Measurements from ENCODE around the gene SMOC2.
"Not testable (repeated sequence)": the region's sequence is repeated elsewhere in the genome, so short reads cannot be mapped to it uniquely, and the experiment has no call there.

The SMOC2 gene

GRCh38 chr6:168546151-168546550, 105.2 kb downstream of the SMOC2 start:
- DNase-seq = no peak

DNA sequence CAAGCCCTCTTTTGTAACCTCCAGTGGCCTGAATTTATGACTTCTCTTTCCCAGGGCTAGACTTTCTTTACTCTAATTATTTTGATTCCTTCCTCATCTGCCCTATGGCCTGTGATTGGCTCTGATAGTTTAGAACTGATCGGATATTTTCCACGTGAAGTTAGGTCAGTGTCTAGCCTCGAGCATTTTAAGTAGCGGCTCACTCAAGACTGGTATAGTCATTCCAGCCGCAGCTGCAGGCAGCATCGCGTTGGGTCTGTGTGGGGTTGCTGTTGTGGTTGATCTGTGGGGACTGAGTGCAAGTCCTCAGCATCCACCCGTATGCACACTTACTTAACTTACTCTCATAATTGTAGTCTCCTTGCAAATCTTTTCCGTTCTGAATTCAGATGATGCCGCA, 105.7 kb downstream of the SMOC2 start:
- no peak for DNase-seq

- no peak for DNase-seq
These were observed 109.3 kb downstream of the SMOC2 start for GRCh38 chr6:168550326-168550725.

GRCh38 chr6:168554472-168554871, 113.5 kb downstream of the SMOC2 start:
- no peak for DNase-seq

DNA sequence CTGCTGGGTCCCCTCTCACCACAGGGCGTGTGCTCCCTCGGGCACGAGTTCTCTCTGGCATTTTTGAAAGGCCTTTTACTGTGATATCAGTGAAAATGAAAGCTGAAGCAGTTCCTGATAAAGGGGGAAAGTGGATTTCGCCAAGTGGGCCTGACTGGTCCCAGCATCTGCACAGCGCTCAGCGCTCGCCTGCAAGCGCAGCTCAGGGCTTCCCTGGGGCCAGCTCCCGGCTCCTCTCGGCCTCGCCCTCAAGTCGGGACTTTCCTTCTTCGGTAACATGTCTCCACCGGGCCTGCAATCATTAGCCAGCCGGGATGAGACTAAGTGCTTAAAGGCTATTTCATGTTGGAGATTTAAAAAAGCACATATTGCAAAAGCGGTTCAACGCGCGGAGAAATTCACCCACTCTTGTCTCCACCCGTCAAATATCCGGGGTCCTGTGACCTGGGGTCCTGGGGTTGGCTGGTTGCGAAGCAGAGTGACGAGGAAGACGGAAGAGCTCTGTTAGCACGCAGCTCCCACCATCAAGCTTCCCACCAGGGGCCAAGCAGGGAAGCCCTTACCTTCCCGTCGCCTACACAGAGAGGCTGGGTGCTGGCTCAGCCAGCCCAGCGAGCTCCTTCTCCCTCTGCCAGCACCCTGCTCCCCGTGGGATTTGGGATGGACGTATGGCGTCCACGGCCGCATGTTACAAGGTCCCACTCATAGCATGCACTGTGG, 114.1 kb downstream of the SMOC2 start:
- DNase-seq = no peak

GRCh38 chr6:168555618-168556273, 114.8 kb downstream of the SMOC2 start:
- no peak for DNase-seq

DNA sequence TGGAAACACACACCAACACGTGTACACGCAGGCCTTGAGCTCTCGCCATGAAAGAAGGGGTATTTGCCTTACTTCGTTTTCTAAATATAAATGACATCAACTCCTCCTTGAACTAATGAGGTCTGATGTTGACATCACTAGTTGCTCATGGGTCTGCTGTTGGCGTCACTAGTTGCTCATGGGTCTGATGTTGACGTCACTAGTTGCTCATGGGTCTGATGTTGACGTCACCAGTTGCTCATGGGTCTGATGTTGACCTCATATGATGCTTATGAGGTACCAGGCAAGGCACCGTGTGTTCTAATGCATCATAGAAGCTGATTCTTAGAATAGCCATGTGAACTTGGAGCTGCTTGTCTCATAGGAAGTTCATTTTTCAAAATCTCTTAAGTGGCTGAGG, 116.5 kb downstream of the SMOC2 start:
- DNase-seq = no peak

DNA sequence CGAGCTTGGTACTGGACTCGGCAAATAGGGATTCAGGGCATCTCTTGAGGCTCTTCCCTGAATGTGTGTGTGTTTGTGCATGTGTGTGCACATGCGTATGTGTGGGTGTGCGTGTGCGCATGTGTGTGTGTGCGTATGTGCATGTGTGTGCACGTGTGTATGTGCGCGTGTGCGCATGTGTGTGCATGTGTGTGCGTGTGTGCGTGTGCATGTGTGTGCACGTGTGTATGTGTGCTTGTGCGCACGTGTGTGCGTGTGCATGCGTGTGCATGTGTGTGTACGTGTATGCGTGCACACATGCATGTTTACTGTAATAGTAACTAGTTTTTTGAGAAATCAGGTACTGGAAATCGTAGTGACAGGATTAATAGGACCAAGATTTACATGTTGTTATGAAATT, 117.7 kb downstream of the SMOC2 start:
- DNase-seq = no peak

DNA sequence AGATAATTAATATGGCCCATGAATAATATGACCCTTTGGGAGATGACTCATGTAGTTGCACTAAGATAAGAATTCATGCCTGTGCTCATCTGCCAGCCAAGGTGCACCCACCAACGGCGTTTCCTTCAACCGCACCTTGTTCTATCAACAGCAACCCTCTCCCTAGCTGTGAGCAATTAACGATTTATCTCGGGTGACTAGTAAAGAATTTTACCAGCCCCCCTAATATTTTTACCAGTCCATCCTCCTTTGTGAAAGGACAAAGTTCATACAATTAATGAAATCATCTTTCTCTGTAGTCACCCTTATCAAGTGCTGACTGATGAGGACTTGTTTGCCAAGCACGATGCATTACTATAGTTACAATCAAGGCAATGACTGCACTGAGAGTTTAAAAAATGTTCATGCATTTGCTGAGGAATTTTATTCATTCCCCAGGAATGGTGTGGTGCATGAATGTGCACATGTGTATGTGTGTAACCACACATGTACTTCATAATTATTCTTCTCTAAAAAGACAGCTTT, 118.7 kb downstream of the SMOC2 start:
- DNase-seq = no peak

GRCh38 chr6:168560126-168560525, 119.1 kb downstream of the SMOC2 start:
- no peak for DNase-seq

GRCh38 chr6:168562576-168563151, 121.7 kb downstream of the SMOC2 start:
- DNase-seq = no peak

DNA sequence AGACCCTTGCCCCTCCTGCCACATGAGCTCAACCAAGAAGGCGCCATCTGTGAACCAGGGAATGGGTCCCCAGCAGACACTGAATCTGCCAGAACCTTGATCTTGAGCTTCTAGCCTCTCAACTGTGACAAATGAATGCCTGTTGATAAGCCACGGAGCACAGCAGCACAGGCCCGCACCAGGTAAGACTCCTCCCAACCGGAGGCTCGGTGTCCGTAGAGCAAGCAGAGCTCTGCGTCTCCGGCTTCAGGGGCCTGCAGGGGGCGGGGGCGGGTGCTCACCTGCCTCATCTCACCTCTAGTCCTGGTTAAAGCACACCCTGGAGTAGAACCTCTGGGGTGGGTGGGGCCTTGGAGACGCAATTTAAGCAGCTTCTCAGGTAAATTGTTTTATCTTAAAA, 122.7 kb downstream of the SMOC2 start:
- DNase-seq = no peak

- DNase-seq = no peak
These were observed 124.1 kb downstream of the SMOC2 start for GRCh38 chr6:168565112-168565511.

- DNase-seq = no peak
These were observed 129.2 kb downstream of the SMOC2 start for GRCh38 chr6:168570211-168570610.

DNA sequence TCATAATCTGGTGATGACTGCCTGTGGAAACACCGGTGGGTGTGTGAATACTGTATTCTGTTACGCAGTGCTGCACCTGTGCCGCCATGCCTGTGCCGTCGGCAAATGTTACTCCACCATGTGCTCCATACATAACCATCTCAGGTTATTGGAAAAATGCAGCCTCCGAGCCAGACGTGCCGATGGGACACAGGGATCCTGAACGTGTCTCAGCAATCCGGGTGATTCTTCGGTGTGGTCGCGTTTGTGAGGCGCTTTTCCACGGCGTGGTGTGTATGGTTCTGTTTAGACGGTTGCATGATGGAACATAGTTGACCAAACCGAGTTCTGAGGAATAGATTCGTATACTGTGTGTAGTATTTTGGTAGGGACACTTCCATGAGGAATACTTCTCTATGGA, 130.3 kb downstream of the SMOC2 start:
- DNase-seq = no peak

DNA sequence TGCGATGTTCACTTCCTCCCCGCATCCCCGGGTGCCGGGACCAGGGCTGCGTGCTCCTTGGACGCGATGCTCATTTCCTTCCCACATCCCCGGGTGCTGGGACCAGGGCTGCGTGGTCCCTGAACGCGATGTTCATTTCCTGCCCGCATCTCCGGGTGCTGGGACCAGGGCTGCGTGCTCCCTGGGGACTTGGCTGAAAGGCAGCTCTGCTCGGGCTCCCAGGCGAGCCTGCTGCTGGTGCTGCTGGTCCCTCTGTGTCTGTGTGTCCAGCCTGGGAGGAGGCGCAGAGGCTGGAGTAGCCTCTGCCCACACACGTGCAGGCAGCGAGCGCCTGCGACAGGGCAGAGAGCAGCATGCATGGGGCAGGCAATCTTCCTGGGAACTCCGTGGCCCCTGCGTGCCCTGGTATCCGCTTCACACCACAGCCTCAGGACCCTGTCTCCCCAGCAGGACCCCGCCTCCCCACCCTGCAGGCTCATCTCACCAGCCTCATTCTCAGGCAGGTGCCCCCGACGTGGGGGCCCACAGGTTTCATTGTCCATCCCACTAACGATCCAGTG, 132.4 kb downstream of the SMOC2 start:
- DNase-seq = not testable (repeated sequence)

GRCh38 chr6:168574075-168574698, 133.2 kb downstream of the SMOC2 start:
- DNase-seq = no peak

DNA sequence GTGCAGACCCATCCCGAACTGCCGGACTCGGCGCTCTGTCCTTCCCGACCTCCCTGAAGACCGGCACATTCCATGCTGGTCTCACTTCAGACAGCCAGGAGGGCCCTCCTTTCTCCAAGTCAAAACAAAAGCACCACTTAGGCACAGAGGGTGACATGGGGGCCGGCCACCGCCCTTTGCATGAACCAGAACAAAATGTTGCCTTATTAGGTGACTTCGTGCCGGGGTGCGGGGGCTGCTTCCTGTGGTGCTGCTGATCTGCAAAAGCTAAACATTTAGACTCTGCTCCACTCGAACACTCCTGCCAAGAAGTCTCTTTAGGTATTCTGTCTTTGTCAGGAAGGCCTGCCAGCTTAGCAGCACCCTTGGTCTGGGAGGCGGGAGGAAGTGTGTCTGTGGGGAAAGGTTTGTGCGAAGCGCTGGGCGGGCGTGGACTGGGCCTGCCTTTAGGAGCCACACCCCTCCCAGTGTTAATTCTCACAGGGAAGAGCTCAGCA, 133.8 kb downstream of the SMOC2 start:
- no peak for DNase-seq

DNA sequence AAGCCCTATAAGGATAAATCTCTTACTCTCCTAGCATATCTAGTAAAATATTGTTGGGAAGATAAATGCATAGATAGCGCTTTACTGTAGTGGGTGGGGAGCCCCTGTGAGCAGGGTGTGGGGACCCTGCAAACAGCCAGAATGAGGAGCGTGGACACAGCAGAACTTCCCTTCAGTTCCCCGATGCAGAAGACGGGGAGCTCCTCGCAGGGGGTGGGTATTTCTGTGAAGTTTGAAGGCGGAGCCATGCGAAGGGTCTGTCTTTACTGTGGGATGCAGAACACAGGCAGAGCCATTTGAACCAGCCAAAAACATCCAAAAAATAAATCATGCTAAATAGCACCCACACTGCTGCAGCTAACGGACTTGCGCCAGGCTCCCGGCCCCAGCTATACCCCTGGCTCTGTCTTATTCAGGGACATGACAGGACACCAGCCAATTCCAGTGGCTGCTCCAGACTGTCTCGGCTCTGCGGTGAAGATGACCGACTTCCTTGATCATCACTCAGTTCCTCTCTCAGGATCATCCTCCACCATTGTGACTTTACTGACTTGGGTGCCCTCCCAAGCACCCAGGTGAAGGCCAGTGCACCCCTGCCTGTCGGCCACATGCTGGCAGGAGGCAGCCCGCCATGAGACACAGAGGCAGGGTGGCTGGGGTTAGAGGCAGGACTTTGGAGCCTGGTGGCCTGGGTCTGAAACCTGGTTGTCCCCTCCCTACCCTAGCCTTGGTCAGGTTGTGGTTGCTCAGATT, 134.5 kb downstream of the SMOC2 start:
- DNase-seq = no peak

DNA sequence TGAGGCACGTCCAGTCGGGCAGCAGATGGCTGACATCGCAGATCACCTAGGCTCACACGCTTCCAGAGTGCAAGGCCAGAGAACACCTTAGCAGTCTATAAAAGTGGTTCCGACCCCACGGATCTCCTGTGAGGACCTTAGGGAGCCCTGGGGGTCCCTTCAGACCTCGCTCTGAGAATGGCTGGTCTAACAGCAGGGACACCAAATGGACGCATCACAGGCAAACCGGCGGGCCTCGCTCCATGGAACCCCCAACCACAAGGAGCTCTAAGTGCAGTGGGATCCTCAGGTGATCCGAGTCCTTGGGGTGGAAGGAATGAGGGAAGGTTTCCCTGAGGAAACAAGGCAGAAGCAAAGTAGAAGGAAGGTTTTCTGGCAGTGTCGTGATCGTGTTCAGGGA, 135.4 kb downstream of the SMOC2 start:
- no peak for DNase-seq

GRCh38 chr6:168577496-168577895, 136.5 kb downstream of the SMOC2 start:
- no peak for DNase-seq

- DNase-seq = no peak
These were observed 137.1 kb downstream of the SMOC2 start for GRCh38 chr6:168578036-168578435.

Measured in NCI-H187 treated with DMSO at 0.1 percent for 48 hours (cell line).